ENCODE measurements around the gene OR51M1. TPM values are rescaled to one million over a fixed set of nuclear protein-coding genes. Genes with fewer than 3 reads are reported as not detected.
"Not testable (repeated sequence)": the region's sequence is repeated elsewhere in the genome, so short reads cannot be mapped to it uniquely, and the experiment has no call there.

OR51M1 gene
- total and polyA plus RNA-seq, 7 donors = not detected

GRCh38 chr11:5351208-5351607, 32.4 kb upstream of the OR51M1 start, which contains the start of gene OR51B6:
TSS of gene OR51B6 (plus strand) at chr11:5351508. CDS start at chr11:5351508, 0 bp downstream.
- Histone ChIP-seq H3K4me1 (no peaks in the 10 kb centered on the region), H3K27ac (no peak within 1 kb of the TSS), H3K9me3 (no peaks in the 10 kb centered on the region), H3K36me3 (ENCODE audit: insufficient read depth in 1 of 2, low read depth in 1 of 2) (no peaks in the 10 kb centered on the region), H3K27me3 (ENCODE audit: insufficient read depth in 3 of 3, low read length in 2 of 3) (no peaks in the 10 kb centered on the region), H3K4me3 (no peak within 1 kb of the TSS)
- DNase-seq (no peak), ATAC-seq (no peak)
- TF ChIP-seq CTCF (IDR thresholded peaks at IDR 0.05) = no peak
- intact Hi-C loops (cut with DNase I) = no loop called here
- 50 to 61% (median 53%) methylated on average over 1 of the region's 1 CpG for WGBS, 3 donors

DNA sequence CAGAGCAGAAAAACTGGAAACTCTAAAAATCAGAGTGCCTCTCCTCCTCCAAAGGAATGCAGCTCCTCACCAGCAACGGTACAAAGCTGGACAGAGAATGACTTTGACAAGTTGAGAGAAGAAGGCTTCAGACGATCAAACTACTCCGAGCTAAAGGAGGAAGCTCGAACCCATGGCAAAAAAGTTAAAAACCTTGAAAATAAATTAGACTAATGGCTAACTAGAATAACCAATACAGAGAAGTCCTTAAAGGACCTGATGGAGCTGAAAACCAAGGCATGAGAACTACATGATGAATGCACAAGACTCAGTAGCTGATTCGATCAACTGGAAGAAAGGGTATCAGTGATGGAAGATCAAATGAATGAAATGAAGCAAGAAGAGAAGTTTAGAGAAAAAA, 27.6 kb upstream of the OR51M1 start:
- H3K4me1 ChIP-seq; intact Hi-C loops (cut with DNase I); H3K36me3 ChIP-seq (ENCODE audit: insufficient read depth in 1 of 2, low read depth in 1 of 2); H3K9me3 ChIP-seq; H3K4me3 ChIP-seq; ATAC-seq; H3K27me3 ChIP-seq (ENCODE audit: insufficient read depth in 3 of 3, low read length in 2 of 3); DNase-seq; H3K27ac ChIP-seq: not testable (repeated sequence)
- 82 to 92% (median 88%) methylated on average over 1 to 5 of the region's 5 CpGs for WGBS, 3 donors

DNA sequence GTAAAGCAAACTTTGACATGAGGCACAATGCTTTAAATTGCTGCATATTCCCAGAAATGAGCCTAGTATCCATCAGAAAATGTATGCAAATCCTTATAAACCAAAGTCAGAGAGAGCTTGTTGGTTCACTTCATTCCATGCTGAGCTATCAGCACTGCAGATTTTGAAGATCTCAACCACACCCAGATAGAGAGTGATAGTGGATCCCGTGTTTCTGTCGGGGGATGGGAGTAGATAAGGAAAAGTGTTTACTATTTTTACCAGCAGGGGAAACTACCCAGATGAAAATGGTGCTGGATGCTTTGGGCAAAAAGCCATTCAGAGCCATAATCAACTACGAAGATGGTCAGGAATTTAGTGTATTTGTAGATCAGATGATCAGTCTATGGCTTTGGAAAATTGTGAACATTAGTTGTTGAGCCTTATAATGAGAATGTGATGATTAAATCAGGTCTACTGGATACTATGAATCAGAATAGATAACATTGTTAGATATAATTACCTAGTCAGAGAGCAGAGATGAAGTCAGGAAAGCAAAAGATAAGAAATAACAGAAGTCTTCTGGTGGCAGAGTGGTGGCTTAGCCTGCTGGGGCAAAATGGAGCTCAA, 21.5 kb upstream of the OR51M1 start:
- no peaks in the 10 kb centered on the region for H3K4me1 ChIP-seq
- DNase-seq (no peak), ATAC-seq (no peak)
- H3K27me3 ChIP-seq (ENCODE audit: insufficient read depth in 3 of 3, low read length in 2 of 3) = no peaks in the 10 kb centered on the region
- no peaks in the 10 kb centered on the region for H3K9me3 ChIP-seq
- no peak overlapping the region for H3K4me3 ChIP-seq
- intact Hi-C loops (cut with DNase I) = no loop called here
- H3K36me3 ChIP-seq (ENCODE audit: insufficient read depth in 1 of 2, low read depth in 1 of 2) = no peaks in the 10 kb centered on the region
- H3K27ac ChIP-seq = no peak overlapping the region
- WGBS, 3 donors = 47 to 83% (median 71%) methylated on average over 3 of the region's 3 CpGs
- TF ChIP-seq CTCF (IDR thresholded peaks at IDR 0.05) = no peak

DNA sequence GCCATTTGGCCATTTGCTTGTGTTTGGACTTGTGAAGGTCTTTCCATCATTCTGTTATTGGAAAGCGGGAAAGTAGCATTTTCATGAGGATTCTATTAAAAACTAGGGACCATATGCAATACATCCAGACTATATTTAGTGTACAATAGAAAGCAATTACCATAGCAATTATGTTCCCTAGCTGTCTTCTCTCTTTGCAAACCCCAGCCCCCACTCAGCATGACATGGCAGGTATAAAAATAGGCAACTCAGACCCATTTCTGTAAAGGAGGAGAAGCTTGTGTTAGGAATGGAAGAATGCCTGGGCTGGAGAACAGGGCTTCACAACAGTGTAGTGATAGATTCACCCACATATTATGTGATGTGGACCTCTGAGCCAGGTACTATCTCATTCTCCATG, 19.9 kb upstream of the OR51M1 start:
- DNase-seq (no peak), ATAC-seq (no peak)
- no peak for TF ChIP-seq CTCF (IDR thresholded peaks at IDR 0.05)
- no peaks in the 10 kb centered on the region for H3K4me1 ChIP-seq
- 86 to 91% (median 87%) methylated on average over 1 of the region's 1 CpG for WGBS, 3 donors
- no peak overlapping the region for H3K4me3 ChIP-seq
- no peaks in the 10 kb centered on the region for H3K9me3 ChIP-seq
- no peak overlapping the region for H3K27ac ChIP-seq
- intact Hi-C loops (cut with DNase I) = no loop called here
- no peaks in the 10 kb centered on the region for H3K36me3 ChIP-seq (ENCODE audit: insufficient read depth in 1 of 2, low read depth in 1 of 2)
- H3K27me3 ChIP-seq (ENCODE audit: insufficient read depth in 3 of 3, low read length in 2 of 3) = no peaks in the 10 kb centered on the region

DNA sequence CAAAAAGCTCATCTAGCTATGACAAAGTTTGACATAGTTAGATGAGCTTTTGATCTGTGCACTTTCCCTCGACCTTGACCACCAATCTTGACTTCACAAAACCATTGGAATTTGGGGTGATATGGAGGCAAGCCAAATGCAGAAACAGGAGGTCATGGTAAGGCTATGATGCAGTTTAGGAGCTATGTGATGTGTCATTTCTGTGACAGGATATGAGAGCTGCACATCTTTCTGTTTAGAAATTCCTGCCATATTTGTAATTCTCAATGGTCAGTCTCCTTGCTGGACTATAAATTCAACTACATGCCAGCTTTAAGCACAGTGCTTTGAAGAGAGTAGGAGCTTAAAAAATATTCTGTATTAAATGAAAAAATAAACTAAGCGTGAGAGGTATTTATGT, 19.4 kb upstream of the OR51M1 start:
- H3K4me3 ChIP-seq = no peak overlapping the region
- H3K9me3 ChIP-seq = no peaks in the 10 kb centered on the region
- H3K4me1 ChIP-seq = no peaks in the 10 kb centered on the region
- no peak overlapping the region for H3K27ac ChIP-seq
- no peaks in the 10 kb centered on the region for H3K36me3 ChIP-seq (ENCODE audit: insufficient read depth in 1 of 2, low read depth in 1 of 2)
- TF ChIP-seq CTCF (IDR thresholded peaks at IDR 0.05) = no peak
- DNase-seq (no peak), ATAC-seq (no peak)
- intact Hi-C loops (cut with DNase I) = no loop called here
- WGBS, 3 donors = 50 to 58% (median 58%) methylated on average over 1 to 2 of the region's 2 CpGs
- H3K27me3 ChIP-seq (ENCODE audit: insufficient read depth in 3 of 3, low read length in 2 of 3) = no peaks in the 10 kb centered on the region

GRCh38 chr11:5366365-5366764, 17.2 kb upstream of the OR51M1 start:
- ATAC-seq; intact Hi-C loops (cut with DNase I); H3K4me3 ChIP-seq; H3K4me1 ChIP-seq; DNase-seq; H3K27me3 ChIP-seq (ENCODE audit: insufficient read depth in 3 of 3, low read length in 2 of 3); H3K27ac ChIP-seq; H3K9me3 ChIP-seq; H3K36me3 ChIP-seq (ENCODE audit: insufficient read depth in 1 of 2, low read depth in 1 of 2): not testable (repeated sequence)
- 75 to 90% (median 89%) methylated on average over 6 of the region's 6 CpGs for WGBS, 3 donors
